GM19238 (cell line): ENCODE measurements around the gene ANKMY2.
"Not testable (repeated sequence)": the region's sequence is repeated elsewhere in the genome, so short reads cannot be mapped to it uniquely, and the experiment has no call there.

Source experiments
- DNase-seq: peaks from one replicate; pipeline ENCODE4 v3.0.0; 2011; ENCODE audit warnings: low spot score; ENCODE audit not compliant: insufficient read length

Gene ANKMY2

DNA sequence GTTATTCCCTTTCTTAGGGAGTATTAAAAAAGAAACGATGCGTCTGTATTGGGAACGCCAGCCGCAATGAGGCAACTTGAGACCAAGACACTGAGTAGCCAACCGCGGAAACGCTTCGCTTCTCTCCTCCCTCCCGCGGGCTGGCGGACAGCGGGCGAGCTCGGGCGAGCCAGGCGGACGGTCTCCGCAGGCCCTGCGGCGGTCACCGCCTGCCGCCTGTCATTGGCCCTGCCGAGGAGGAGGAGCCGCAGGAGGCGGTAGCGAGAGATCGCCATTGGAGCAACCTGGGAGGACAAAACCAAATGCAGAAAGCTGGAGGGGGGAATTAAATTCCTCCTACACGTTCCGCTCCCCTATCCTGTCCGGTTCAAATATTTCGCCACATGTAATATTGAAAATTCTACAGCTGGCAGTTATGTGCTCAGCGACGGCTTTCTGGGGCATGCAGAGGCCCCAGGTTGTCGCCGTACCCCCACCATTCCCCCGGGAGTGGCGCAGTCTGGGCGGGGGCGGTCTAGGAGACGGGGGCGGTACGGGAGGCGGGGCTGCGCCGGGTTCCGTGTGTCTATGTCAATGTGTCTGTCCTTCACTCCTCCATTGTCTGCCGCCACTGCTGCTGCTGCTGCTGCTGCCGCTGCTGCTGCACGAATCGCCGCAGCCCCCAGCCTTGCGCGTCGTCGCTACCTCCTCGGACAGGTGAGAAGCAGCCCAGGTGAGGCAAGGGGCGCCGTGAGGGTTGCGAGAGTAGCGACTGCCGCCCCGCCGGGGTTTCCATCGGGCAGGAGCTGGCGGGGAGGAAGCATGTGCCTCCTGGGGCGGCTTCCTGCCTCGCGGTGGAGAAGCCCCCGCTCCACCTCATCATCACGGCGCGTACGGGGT lies at the start of gene ANKMY2, which contains the start of gene BZW2:
TSS of gene ANKMY2 (minus strand) at position 162 of the 879 bp plus-strand sequence. CDS start 181 bp downstream, outside the sequence.
TSS of gene BZW2 (plus strand) at position 589 of the 879 bp plus-strand sequence. CDS start 19,263 bp downstream, outside the sequence.
- peak; percentile 68 for DNase-seq

DNA sequence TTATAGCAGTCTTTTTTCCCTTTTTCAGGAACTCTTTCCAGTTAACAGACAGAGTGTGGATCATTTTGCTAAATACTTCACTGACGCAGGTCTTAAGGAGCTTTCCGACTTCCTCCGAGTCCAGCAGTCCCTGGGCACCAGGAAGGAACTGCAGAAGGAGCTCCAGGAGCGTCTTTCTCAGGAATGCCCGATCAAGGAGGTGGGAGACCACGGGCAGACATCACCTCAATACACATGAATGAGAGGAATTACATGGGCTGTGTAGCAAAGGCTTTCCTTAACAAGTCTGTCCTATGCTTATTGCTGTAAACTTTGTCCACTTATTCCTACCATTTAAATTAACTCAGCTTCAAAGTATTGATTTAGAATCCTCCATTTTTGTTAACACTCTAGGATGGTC lies 49.3 kb upstream of the ANKMY2 start:
- DNase-seq, result no peak

DNA sequence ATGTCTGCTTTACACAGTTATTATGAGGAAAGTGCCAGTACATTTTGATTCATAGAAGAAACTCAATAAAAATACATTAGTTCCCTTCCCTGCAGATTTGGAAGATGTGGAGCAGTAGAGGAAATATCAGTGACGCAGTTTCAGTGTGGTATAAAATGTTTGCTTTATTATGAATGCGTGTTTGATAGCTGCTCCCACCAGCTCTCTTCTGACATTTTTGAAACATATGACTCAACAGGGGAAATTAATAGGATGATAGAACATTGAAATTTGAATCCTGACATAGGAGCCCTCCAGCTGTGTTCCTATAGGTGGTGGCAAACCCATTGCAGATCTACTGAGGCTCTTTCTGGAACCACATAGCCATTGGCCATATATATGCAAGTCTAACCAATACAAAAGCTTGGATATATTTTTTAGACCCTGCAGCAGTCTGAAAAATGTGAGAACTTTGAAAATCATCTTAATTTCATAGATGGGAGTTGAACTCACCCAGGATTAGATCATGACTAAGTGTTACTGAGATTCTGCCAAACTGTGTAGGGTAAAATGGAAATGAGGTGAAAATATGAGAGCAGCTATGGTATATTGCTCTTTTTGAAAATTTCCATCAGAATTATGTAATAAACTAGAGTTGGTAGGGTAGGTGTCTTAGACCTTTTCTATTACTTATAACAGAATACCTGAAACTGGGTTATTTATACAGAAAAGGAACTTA lies 48.2 kb upstream of the ANKMY2 start:
- DNase-seq, result no peak

DNA sequence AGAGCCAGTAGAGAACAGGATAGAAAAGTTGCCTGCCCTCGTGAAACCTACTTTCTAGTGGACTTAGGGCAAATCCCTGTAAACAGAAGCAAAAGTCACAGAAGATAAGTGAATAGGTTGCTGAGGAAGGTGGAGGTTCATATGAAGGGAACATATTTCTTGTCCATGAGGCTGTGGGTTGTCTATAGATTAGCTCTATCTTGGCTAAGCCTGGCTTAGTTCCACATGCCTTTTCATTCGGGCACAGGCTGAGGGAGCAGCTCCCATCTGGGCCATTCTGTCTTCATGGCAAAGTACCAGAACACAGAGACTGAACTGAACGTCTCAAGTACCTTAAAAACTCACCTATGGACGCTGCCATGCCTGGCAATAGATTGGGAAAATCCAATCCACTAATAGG lies 45.7 kb upstream of the ANKMY2 start:
- DNase-seq, result no peak

DNA sequence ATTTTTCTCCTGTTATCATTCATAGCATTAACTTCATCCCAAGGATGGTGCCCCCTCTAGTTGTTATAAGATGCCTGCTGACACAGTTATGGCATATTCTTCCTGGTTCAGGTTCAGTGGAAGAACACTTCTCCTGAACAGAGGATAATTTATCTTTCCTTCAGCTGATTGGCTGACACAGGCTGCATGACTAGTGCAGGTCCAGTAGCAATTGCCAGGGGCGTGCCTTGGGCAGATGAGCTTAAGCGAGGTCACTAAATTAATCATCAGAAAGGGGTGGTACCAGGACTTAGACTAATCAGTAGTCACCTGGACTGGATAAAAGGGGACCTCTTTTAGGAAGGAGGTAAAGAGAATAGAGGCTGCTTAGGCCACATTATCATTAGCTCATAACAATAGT lies 42.7 kb upstream of the ANKMY2 start:
- no peak for DNase-seq

DNA sequence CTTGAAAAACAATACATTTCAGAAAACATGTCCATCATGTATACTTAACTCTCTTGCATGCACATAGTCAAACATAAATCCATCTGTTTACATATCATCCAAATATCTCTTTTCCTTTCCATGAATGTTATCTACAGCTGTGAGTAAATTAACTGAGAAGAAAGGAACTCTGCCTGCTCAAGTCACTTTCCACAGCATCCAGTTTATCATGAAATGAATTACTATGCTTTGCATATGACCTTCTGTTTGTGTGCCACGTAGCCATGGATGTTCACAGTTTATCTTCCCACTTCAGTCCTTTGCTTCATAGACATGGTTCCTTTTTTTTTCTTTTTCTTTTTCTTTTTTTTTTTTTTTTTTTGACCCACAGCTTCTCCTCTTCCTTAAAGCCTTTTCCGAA lies 40.0 kb upstream of the ANKMY2 start:
- no peak for DNase-seq

DNA sequence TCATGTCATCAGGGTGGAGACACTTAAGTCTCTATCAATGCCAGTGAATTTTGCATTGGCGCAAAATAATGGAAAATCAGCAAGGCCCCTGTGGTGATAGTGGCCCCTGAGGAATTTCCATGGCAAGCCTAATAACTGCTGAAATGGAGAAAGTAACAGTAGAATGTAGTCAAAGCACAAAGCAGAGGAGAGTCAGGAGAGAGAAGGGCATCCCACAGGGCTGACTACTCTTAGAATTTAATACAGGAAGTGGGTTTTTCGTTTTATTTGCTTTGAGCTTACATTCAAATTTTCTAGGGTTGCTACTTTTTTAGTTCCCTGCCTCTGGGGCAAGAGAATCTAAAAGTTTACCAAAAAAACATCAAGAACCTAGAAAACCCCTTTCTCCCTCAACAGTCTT lies 39.4 kb upstream of the ANKMY2 start:
- no peak for DNase-seq

DNA sequence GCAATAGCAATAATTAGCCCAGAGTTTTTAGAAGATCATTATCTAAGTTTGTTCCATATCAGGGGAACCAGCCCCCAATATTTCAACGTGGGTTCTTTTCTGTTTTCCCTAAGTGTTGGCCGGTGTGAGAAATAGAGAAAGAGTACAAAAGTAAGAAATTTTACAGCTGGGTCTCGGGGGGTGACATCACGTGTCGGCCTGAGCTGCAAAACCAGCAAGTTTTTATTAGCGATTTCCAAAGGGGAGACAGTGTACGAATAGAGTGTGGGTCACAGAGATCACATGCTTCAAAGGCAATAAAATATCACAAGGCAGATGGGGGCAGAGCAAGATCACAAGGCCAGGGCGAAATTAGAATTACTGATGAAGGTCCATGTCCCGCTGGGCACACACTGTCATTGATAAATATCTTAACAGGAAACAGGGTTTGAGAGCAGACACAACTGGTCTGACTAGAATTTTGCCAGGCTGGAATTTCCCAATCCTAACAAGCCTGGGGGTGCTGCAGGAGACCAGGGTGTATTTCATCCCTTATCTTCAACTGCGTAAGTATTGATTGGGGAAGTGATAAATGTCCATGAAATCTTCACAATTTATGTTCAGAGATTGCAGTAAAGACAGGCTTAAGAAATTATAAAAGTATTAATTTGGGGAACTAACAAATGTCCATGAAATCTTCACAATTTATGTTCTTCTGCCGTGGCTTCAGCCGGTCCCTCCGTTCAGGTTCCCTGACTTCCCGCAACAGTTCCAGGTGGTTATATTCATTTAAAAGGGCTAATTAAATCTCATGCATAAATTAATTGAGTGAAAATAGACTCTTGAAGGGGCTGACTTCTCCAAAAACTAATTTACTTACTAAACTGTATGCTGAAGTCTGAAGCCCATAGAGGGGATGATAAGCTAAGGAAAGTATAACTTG lies 33.4 kb upstream of the ANKMY2 start:
- not testable (repeated sequence) for DNase-seq

DNA sequence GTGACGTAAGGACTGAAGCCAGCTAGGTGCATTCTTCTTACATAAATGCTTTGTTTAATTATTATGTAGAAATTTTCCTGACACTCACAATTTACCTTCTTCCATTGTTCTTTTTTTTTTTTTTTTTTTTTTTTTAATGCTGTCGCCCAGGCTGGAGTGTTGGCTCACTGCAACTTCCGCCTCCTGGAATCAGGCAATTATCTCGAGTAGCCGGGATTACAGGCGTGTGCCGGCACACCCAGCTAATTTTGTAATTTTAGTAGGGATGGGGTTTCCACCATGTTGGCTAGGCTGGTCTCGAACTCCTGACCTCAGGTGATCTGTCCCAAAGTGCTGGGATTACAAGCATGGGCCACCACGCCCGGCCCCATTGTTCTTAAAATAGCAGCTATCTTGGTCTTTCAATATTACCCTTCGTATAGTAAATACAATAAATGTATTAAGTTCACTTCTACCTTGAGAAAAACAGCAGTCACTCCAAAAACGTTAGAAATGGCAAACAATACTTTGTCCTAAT lies 32.5 kb upstream of the ANKMY2 start:
- DNase-seq, result no peak

DNA sequence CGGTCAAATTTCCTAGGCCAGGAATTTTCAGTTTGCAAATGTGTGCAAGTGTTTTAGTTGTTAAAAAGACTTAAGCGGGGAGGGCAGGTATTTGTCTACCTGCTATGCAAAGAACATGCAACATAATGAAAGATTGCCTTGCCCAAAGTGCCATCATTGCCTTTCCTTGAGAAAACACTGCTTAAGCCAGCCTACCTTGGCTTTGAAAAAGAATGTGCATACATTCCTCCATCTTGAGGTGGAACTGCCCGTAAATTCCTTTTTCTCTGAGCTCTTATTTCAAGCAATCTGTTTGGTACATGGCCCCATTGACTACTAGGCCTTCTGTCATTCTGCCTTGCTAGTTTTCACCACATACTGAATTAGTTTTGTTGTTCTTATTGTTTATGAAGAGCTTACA lies 29.7 kb upstream of the ANKMY2 start:
- DNase-seq, result no peak

DNA sequence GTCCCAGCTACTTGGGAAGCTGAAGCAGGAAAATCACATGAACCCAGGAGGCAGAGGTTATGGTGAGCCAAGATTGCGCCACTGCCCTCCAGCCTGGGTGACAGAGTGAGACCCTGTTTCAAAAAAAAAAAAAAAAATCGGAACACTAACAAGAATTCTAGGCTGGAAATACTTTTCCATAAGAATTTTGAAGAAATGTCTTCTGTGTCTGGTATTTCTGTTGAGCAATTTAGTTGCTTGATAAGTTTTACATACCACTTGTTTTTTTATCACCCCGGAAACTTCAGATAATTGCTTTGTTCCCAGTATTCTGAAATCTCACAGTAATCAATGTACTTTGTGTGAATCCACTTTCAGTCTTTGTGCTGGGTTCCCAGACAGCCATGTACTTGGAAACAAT lies 26.3 kb upstream of the ANKMY2 start:
- DNase-seq, result no peak

DNA sequence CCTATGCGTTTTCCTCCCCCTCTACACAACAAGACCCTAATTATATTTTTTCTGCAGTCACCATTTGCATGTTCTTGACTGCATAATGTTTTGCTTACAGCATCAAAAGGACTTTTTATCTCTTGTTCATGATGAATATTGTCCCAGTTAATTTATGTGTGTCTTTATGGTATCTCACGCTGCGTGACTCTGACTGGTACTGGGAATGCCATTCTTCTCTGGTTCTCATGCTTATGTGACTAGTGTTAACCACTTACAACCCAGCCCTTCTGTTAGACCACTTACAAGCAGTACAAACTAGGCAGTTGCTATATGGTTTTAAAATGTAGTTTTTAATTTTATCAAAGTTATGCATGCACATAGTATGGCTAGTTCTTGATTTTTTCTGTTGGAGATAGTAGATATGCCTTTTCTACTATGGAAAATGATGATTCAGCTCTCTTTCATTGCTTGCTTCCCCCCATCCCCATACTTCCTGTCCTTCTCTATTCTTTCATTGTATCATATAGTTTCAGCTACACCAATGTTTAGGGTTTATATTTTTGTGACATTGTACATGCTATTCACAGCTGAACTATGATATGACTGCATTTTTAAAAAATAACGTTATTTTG lies 25.3 kb upstream of the ANKMY2 start:
- no peak for DNase-seq

DNA sequence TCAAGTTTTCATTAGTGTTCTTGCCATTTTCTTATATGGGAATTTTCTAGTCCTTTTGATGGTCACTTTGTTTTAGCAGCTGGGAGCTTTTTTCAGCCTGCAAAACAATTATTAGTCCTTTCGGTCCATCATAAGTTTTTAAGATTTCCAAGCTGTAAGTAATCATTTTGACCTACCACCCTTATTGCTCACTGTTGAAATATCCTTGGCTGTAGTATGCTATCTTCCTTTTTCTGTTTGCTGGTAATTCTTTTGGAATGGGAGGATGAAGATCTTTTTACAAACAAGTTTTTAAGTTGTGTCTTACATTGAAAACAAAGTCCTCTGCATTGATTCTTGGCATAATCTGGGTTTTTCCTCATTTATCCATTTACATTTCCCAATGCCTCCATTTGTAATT lies 24.5 kb upstream of the ANKMY2 start:
- no peak for DNase-seq

DNA sequence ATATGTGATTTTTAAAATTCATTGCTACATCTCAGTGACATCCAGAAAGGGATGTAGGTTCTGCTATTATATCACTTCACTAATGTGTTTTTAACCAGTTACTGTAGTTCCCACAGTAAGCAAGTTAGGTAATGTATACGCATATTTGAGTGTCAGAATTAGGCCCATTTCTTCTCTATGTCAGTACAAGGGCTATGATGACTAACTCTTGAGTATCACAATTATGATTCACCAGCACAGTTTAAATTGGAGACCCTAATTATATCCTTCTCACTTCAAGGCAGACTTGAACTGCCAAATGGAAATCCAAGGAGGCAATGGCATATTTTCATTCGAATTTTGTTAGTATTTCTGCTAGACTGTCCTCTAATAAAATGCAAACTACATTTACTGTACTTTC lies 24.0 kb upstream of the ANKMY2 start:
- no peak for DNase-seq

DNA sequence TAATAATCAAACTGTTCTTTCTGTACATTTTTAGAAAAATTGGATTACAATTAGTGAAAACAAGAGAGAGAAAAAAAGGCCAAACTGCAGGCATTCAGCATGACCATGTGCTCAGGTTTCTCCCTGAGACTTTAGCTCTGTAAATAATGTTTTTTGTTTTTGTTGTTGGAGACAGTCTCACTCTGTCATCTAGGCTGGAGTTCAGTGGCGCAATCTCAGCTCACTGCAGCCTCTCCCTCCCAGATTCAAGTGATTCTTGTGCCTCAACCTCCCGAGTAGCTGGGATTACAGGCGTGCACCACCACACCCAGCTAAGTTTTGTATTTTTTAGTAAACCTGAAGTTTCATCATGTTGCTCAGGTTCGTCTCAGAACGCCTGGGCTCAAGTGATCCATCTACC lies 23.4 kb upstream of the ANKMY2 start:
- DNase-seq, result no peak

DNA sequence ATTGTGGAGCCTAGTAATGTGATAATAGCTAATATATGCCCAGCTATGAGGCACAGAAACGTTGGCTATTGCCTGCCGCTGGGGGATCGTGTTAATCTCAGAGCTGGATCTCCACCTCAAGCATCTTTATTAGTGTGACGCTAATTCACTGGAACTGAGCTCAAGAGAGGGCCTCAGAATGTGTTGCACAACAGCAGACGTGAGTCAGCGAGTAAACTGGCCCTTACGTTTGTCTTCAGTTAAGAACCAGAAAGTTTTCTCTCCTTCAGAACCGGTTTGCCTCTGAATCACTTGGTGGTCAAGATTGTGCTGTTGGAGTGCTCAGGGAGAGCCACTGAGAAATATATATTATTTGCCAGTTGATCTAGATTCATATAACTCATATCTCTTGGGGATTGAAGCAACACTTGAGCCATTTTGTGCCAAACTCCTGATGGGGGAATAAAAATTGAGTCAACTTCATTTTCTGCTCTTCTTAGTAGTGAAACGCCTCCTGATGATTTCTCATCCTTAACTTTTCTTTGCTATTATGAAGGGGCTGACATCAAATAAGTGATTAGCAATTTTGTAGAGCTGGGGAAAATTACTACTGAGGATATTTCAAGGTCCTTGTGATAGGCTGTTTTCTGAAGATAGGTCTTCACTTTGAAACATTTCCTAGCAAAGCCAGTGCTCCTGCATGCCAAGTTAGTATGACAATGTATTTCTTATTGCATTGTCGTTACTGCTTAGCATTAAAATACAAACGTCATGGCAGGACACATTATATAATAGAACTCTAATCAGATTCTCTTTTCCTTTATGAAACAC lies 22.7 kb upstream of the ANKMY2 start:
- no peak for DNase-seq

DNA sequence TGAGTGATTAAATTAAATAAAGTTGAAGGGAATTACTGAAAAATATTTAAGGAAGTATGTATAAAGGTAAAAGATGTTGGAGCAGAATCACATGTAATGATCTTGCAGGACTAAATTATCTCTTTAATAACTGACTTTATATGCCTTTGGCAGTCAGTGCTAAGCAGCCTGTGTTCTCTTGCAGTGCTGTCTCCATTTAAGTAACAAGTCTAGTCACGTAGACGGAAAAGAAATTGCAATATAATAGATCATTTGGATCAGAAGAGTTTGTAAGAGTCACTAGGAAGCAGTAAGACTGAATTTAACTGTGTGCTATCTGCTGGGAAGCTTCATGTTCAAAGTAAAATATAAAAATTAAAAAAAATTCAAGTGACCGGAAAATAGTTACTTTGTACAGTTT lies 21.8 kb upstream of the ANKMY2 start:
- no peak for DNase-seq

DNA sequence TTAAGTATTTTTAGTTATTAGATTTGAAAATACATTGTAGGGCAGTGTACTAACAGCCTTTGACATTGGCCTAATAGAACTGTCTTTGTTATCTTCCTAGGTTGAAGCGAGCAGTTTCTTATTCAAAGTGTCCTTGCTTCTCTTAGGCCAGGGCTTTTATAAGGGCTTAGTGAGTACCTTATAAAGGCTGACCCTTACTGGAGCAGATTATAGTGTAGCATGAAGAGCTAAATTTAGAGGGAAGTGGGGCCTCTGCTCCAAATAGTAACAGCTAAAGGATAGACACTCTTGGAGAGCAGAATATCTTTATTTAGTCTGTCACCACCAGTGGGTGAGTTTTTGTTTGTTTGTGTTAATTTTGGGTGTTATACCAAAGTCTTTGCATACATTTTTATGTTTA lies 16.4 kb upstream of the ANKMY2 start:
- DNase-seq, result no peak

DNA sequence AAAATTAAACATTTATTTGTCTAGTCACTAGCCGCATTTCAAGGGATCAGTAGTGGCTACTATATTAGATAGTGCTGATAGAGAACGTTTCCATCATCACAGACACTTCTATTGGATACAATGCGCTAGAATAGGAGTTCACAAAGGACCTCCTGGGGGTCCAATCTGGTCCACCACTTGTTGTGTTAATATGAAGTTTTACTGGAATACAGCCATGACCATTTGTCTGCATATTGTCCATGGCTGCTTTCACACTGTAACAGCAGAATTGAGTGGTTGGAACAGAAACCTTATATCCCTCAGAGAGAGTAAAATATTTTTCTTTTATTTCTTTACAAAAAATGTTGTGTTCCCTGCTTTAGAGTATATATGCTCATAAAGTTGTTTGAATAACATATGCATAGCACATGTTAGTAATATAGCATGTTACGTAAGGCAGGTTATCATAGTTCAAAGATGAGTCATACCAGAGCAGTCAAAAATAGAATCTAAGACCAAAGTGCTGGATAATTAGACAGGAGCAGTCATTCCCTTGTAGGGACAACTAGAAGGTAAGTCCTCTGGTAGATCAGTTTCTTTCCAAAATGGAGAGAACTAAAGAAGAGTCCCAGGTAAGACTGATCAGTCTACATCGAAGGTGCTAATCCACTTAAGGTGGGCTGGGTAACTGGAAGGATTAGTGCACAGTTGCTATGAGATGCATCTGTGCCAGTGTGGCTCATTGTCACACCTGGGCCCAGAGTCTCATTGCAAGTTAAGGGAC lies 15.3 kb upstream of the ANKMY2 start:
- DNase-seq, result no peak
